ENCODE data around the gene FAM114A2.

DNA sequence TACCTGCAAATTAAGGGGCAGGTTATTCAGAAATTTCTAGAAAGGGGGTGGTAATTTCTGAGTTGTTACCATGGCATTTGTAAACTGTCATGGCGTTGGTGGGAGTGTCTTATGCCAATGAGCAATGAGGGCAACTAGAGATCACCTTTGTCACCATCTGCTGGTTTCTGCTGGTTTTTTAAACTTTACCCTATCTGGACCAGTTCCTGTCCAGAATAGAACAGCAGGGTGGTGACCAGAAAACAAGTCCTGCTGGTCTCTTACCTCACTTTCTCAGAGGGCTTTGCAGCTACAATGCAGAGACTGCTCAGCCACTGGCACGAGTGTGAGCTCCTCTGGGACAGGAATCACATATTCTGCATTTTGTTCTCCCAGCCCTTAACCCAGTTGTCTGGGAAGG lies 51.4 kb downstream of the FAM114A2 start:
- TF ChIP-seq, protein P1, sequence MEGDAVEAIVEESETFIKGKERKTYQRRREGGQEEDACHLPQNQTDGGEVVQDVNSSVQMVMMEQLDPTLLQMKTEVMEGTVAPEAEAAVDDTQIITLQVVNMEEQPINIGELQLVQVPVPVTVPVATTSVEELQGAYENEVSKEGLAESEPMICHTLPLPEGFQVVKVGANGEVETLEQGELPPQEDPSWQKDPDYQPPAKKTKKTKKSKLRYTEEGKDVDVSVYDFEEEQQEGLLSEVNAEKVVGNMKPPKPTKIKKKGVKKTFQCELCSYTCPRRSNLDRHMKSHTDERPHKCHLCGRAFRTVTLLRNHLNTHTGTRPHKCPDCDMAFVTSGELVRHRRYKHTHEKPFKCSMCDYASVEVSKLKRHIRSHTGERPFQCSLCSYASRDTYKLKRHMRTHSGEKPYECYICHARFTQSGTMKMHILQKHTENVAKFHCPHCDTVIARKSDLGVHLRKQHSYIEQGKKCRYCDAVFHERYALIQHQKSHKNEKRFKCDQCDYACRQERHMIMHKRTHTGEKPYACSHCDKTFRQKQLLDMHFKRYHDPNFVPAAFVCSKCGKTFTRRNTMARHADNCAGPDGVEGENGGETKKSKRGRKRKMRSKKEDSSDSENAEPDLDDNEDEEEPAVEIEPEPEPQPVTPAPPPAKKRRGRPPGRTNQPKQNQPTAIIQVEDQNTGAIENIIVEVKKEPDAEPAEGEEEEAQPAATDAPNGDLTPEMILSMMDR (IDR thresholded peaks at IDR 0.05; ENCODE audit: borderline replicate concordance, extremely low read depth, low read length, poor library complexity, severe bottlenecking) = no peak
- TF ChIP-seq EZH2 (IDR thresholded peaks at IDR 0.05; ENCODE audit: borderline replicate concordance, low read depth, low read length, severe bottlenecking) = no peak
